H9 (cell line): ENCODE data around the gene TSPO. TPM values are rescaled to one million over a fixed set of nuclear protein-coding genes. Genes with fewer than 3 reads are reported as not detected.

ENCODE experiments used
- DNase-seq: peaks from one replicate; pipeline ENCODE4 v3.0.0-alpha.2; 2017
- H2AFZ ChIP-seq: one replicate; pipeline ENCODE4 v1.6.1; 2013; ENCODE audit warnings: mild to moderate bottlenecking, low read length, control low read depth, moderate library complexity
- H2AK5ac ChIP-seq: 2 replicates; pipeline ENCODE4 v1.6.1; 2013; ENCODE audit warnings: low read length, control low read depth, mixed read lengths; ENCODE audit not compliant: insufficient read length
- H2BK120ac ChIP-seq: one replicate; pipeline ENCODE4 v1.6.1; 2013; ENCODE audit warnings: low read depth, mild to moderate bottlenecking, low read length, control low read depth, inconsistent platforms; ENCODE audit not compliant: poor library complexity, severe bottlenecking
- H2BK12ac ChIP-seq: 2 replicates; pipeline ENCODE4 v1.6.1; 2013; ENCODE audit warnings: low read length, control low read depth, mixed read lengths, low read depth; ENCODE audit not compliant: insufficient read length
- H2BK15ac ChIP-seq: 2 replicates; pipeline ENCODE4 v1.6.1; 2013; ENCODE audit warnings: low read depth, low read length, control low read depth
- H2BK20ac ChIP-seq: one replicate; pipeline ENCODE4 v1.6.1; 2013; ENCODE audit warnings: low read depth, mild to moderate bottlenecking, low read length, control low read depth, inconsistent platforms; ENCODE audit not compliant: poor library complexity, severe bottlenecking
- H2BK5ac ChIP-seq: 2 replicates; pipeline ENCODE4 v1.6.1; 2013; ENCODE audit warnings: low read length, control low read depth, mixed read lengths; ENCODE audit not compliant: insufficient read length
- H3K14ac ChIP-seq: 2 replicates; pipeline ENCODE4 v1.6.1; 2013; ENCODE audit warnings: low read length, control low read depth; ENCODE audit not compliant: insufficient read depth
- H3K18ac ChIP-seq: 2 replicates; pipeline ENCODE4 v1.6.1; 2013; ENCODE audit warnings: low read depth, mild to moderate bottlenecking, mixed read lengths, low read length, control low read depth; ENCODE audit not compliant: insufficient read length
- H3K23ac ChIP-seq: 2 replicates; pipeline ENCODE4 v1.6.1; 2013; ENCODE audit warnings: low read length, control low read depth, mixed read lengths, low read depth; ENCODE audit not compliant: insufficient read length
- H3K23me2 ChIP-seq: 2 replicates; pipeline ENCODE4 v1.6.1; 2013; ENCODE audit warnings: low read depth, mild to moderate bottlenecking, mixed read lengths, low read length, control low read depth; ENCODE audit not compliant: insufficient read length, poor library complexity, severe bottlenecking
- H3K27ac ChIP-seq: 2 replicates; pipeline ENCODE4 v1.5.1; 2013; ENCODE audit warnings: low read length, control low read depth, mixed read lengths, low read depth; ENCODE audit not compliant: insufficient read length
- H3K27me3 ChIP-seq: 2 replicates; pipeline ENCODE4 v1.6.1; 2013; ENCODE audit warnings: low read length, control low read depth, inconsistent platforms; ENCODE audit not compliant: insufficient read depth
- H3K4ac ChIP-seq: 2 replicates; pipeline ENCODE4 v1.6.1; 2013; ENCODE audit warnings: low read depth, mild to moderate bottlenecking, control low read depth, inconsistent platforms, low read length, moderate library complexity
- H3K4me1 ChIP-seq: 2 replicates; pipeline ENCODE4 v1.6.1; 2013; ENCODE audit warnings: low read length, control low read depth, inconsistent platforms; ENCODE audit not compliant: insufficient read depth
- H3K4me2 ChIP-seq: 2 replicates; pipeline ENCODE4 v1.6.1; 2013; ENCODE audit warnings: low read length, control low read depth, mixed read lengths; ENCODE audit not compliant: insufficient read length, insufficient read depth
- H3K56ac ChIP-seq: 2 replicates; pipeline ENCODE4 v1.6.1; 2013; ENCODE audit warnings: low read depth, mild to moderate bottlenecking, mixed read lengths, low read length, control low read depth; ENCODE audit not compliant: insufficient read length
- H3K79me1 ChIP-seq: 2 replicates; pipeline ENCODE4 v1.6.1; 2013; ENCODE audit warnings: low read depth, mild to moderate bottlenecking, moderate library complexity, low read length, control low read depth, inconsistent platforms; ENCODE audit not compliant: insufficient read depth, poor library complexity, severe bottlenecking
- H3K79me2 ChIP-seq: 2 replicates; pipeline ENCODE4 v1.6.1; 2013; ENCODE audit warnings: low read length, control low read depth, inconsistent platforms; ENCODE audit not compliant: insufficient read depth
- H3K9ac ChIP-seq: 2 replicates; pipeline ENCODE4 v1.6.1; 2013; ENCODE audit warnings: low read length, control low read depth, mixed read lengths; ENCODE audit not compliant: insufficient read length; ENCODE audit errors: extremely low read depth
- H3K9me3 ChIP-seq: one replicate; pipeline ENCODE4 v1.6.1; 2013; ENCODE audit warnings: low read depth, low read length, inconsistent platforms; ENCODE audit not compliant: control insufficient read depth
- H3T11ph ChIP-seq: one replicate; pipeline ENCODE4 v1.6.1; 2013; ENCODE audit warnings: mild to moderate bottlenecking, low read length, control low read depth, inconsistent platforms
- H4K20me1 ChIP-seq: one replicate; pipeline ENCODE4 v1.6.1; 2013; ENCODE audit not compliant: control insufficient read depth, insufficient read length, insufficient read depth
- H4K5ac ChIP-seq: 2 replicates; pipeline ENCODE4 v1.6.1; 2013; ENCODE audit warnings: low read depth, mild to moderate bottlenecking, mixed read lengths, low read length, control low read depth; ENCODE audit not compliant: insufficient read length
- H4K8ac ChIP-seq: replicated peaks from 2 replicates; pipeline ENCODE4 v1.6.1; 2013; ENCODE audit warnings: low read length, control low read depth, mixed read lengths, low read depth; ENCODE audit not compliant: insufficient read length
- H4K91ac ChIP-seq: 2 replicates; pipeline ENCODE4 v1.6.1; 2013; ENCODE audit warnings: low read depth, mild to moderate bottlenecking, moderate library complexity, mixed read lengths, low read length, control low read depth; ENCODE audit not compliant: insufficient read length
- H3K27ac Mint-ChIP-seq, 3 experiments: 2 replicates in 2 of 3; 3 replicates in 1 of 3; pipeline ENCODE4 v1.8.0; 2020 to 2021; ENCODE audit warnings: mixed read lengths in 3 of 3, mild to moderate bottlenecking in 1 of 3, moderate library complexity in 1 of 3
- H3K27me3 Mint-ChIP-seq: 2 replicates; pipeline ENCODE4 v1.8.0; 2021; ENCODE audit warnings: low read depth, mild to moderate bottlenecking, moderate library complexity, mixed read lengths
- H3K36me3 Mint-ChIP-seq, 3 experiments: 2 replicates in 2 of 3; 3 replicates in 1 of 3; pipeline ENCODE4 v1.8.0; 2020 to 2021; ENCODE audit warnings: low read depth in 3 of 3, mixed read lengths in 3 of 3; ENCODE audit not compliant: insufficient read depth in 1 of 3
- H3K4me1 Mint-ChIP-seq, 2 experiments: 2 replicates each; pipeline ENCODE4 v1.8.0; 2020; ENCODE audit warnings: mixed read lengths in 2 of 2
- H3K4me3 Mint-ChIP-seq, 2 experiments: 2 replicates in 1 of 2; 3 replicates in 1 of 2; pipeline ENCODE4 v1.8.0; 2020 to 2021; ENCODE audit warnings: mild to moderate bottlenecking in 2 of 2, mixed read lengths in 2 of 2, moderate library complexity in 1 of 2
- H3K9me3 Mint-ChIP-seq, 2 experiments: 2 replicates in 1 of 2; 3 replicates in 1 of 2; pipeline ENCODE4 v1.8.0; 2020; ENCODE audit warnings: mild to moderate bottlenecking in 2 of 2, mixed read lengths in 2 of 2, moderate library complexity in 1 of 2
- WGBS: extraction: QIAGEN DNeasy Blood & Tissue Kit; methylation state at CpG from one replicate; pipeline ENCODE4 v1.1.7; 2013; ENCODE audit warnings: missing lambda C conversion rate, low lambda C conversion rate, mixed read lengths; ENCODE audit not compliant: insufficient read length; ENCODE audit errors: extremely low coverage; 5-methylcytosine and 5-hydroxymethylcytosine counted together
- total RNA-seq: library from RNA; stranded (reverse); gene quantifications from 2 replicates; pipeline ENCODE4 v1.2.1, GENCODE V29; 2021
- TF ChIP-seq, protein P1 (sequence below): fragments of 200-600 bp; sonication (generic); conservative IDR thresholded peaks from 3 replicates; pipeline ENCODE4 v1.8.0; 2021; ENCODE audit warnings: antibody characterized with exemption, mild to moderate bottlenecking

The TSPO gene
- total RNA-seq, 1 experiment from 2014 or later = 14.8 TPM

DNA sequence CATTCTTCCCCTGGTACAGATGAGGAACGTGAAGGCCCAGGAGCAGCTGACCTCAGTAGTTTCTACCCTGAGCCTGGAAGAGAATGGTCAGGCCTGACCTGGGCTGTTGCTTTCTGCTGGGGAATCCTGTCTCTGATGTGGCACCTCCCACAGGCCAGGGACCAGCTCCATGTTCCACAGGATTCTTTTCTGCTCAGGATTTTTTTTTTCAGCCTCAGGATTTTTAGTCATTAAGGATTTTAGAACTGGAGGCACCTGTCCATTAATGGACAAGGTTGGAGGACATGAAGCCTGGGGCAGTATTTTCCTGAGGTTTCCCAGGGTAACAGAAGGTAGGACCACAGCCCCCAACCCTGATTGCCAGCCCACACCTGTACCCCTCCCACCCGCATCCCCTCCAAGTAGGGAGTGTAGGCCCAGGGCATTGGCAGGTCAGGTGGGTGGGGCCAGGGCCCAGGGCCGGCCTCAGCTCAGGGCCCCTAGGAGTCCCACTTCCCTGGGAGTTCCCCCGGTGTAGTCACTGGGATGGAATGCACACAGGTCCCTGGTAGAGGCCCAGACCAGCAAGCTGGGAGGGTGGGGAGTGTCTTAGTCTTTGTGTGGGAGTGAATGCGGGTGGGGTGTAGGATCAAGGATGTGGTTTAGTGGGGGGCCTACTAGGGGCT lies 24.7 kb upstream of the TSPO start:
- Mint-ChIP-seq H3K27me3 (peaks cover 6% of the 10 kb centered on the region), H3K27ac (no peak overlapping the region), H3K4me3 (no peak overlapping the region), H3K36me3 (peaks cover 0 to 4% (median 3%) of the 10 kb centered on the region in 3 experiments; a peak in 2 of 7 replicates), H3K9me3 (no peaks in the 10 kb centered on the region), H3K4me1 (peaks cover 9 to 22% of the 10 kb centered on the region in 2 experiments)
- no peak overlapping the region for H4K91ac ChIP-seq
- H3K14ac ChIP-seq = no peak overlapping the region
- no CpG with 5 or more reads among the region's 5 CpGs for WGBS
- H3K27ac ChIP-seq = no peak overlapping the region
- no peaks in the 10 kb centered on the region for H3K27me3 ChIP-seq
- no peak overlapping the region for H2BK12ac ChIP-seq
- H3K18ac ChIP-seq = no peak overlapping the region
- H3K9me3 ChIP-seq = no peaks in the 10 kb centered on the region
- no peak overlapping the region for H2AK5ac ChIP-seq
- DNase-seq = no peak
- H2BK5ac ChIP-seq = no peak overlapping the region
- no peak overlapping the region for H2BK120ac ChIP-seq
- no peaks in the 10 kb centered on the region for H3K4me1 ChIP-seq
- H3K23ac ChIP-seq = no peak overlapping the region
- H3K56ac ChIP-seq = no peak overlapping the region
- no peak overlapping the region for H4K8ac ChIP-seq
- H2AFZ ChIP-seq = no peak overlapping the region
- H3K9ac ChIP-seq = no peak overlapping the region
- H2BK20ac ChIP-seq = no peak overlapping the region
- H2BK15ac ChIP-seq = no peak overlapping the region
- H3K4ac ChIP-seq = no peak overlapping the region
- H3K79me1 ChIP-seq = no peaks in the 10 kb centered on the region
- H3T11ph ChIP-seq = no peak overlapping the region
- no peaks in the 10 kb centered on the region for H3K79me2 ChIP-seq
- no peaks in the 10 kb centered on the region for H3K23me2 ChIP-seq
- TF ChIP-seq, protein P1, sequence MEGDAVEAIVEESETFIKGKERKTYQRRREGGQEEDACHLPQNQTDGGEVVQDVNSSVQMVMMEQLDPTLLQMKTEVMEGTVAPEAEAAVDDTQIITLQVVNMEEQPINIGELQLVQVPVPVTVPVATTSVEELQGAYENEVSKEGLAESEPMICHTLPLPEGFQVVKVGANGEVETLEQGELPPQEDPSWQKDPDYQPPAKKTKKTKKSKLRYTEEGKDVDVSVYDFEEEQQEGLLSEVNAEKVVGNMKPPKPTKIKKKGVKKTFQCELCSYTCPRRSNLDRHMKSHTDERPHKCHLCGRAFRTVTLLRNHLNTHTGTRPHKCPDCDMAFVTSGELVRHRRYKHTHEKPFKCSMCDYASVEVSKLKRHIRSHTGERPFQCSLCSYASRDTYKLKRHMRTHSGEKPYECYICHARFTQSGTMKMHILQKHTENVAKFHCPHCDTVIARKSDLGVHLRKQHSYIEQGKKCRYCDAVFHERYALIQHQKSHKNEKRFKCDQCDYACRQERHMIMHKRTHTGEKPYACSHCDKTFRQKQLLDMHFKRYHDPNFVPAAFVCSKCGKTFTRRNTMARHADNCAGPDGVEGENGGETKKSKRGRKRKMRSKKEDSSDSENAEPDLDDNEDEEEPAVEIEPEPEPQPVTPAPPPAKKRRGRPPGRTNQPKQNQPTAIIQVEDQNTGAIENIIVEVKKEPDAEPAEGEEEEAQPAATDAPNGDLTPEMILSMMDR = no peak
- no peak overlapping the region for H4K5ac ChIP-seq
- no peak overlapping the region for H3K4me2 ChIP-seq
- no peaks in the 10 kb centered on the region for H4K20me1 ChIP-seq
